Head of caudate nucleus (tissue), 42 donors: ENCODE measurements around the gene TLR5.
"Not testable (repeated sequence)": the region's sequence is repeated elsewhere in the genome, so short reads cannot be mapped to it uniquely, and the experiment has no call there.

Source experiments
- DNase-seq, 42 donors: peaks; one replicate each; pipeline versions ENCODE4 v3.0.0 to v3.0.0-alpha.2; 2020 to 2021; ENCODE audit warnings: mixed read lengths in 7 of 42
- intact Hi-C: fragments of 100-400 bp; cut with DNase I; formaldehyde crosslinking; loops from one replicate; pipeline ENCODE4 v1.15.0; 2022

The TLR5 gene

DNA sequence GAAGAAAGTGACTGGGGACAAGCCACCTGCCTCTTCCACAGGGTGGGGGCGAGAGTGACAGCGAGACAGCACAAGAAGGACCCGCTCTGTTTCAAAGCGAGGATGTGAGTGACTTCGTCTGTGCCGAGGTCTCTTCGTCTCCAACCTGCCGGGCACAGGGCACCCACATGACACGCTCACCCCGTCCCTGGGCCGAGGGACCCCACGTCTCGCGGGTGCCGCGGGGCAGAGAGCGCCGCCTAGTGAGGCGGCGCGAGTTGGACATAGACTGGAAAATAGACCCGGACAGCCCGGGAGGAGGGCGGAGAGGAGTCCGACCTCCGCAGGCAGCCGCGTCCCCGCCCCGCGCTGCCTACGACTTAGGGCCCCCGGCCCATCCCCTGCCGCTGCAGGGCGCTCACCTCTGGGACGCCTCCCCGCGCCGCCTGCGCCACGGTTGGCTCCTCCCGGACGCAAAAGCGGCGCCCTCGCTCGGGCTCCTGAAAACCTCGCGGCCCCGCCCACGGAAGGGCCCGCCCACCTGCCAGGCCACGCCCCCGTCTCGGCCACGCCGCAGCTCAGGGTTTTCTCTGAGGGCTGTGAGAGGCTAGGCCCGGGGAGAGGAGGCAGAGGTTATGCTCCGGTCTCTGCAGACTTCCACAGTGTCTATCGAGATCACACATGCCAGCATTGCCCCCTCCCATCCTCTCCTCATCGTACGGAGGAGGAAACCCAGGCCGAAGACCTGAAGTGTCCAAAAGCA is at the start of gene TLR5:
TLR5 (minus strand) TSS at position 454 of the 742 bp plus-strand sequence. CDS start 30,217 bp downstream, outside the sequence.
- intact Hi-C loops = no loop called here
- DNase-seq = peak; percentile 57 to 89 (median 80)

DNA sequence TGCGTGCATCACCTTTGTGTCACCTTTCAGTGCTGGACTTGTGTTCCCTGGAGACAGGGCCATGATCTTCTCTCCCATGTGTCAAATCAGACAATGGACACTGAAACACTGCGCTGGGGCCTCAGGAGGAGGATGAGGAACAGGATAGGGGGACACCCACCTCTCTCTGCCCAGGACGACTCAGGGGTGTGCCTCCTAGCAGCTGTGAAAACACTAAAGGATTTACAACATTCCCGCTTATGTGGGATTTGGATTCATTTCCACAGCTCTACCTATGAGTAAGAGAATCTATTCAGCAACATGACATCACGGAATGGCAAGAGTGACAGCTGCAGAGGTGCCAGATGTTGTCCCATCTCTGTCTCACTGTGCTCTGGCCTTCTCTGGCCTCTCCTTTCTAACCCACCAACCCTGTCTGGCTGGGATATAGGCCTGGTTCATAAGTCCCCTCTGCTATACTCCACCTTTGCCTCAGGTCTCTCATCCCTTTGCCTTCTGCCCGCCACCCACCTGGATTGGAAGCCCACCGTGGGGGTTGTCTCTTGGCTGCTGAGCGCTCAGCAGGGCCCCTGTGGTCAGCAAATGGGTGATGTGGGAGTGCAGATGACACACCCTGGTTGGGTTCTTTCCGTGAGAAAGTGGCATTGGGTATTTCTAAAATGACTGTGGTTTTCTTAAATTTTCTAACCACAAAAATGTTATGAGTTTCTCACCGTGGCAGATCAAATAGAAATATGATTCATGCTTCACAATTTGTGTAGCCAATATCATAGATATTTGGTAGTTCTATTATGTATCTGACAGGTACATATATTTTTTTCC is 47.1 kb upstream of the TLR5 start:
- intact Hi-C loops = no loop called here
- DNase-seq = no peak

DNA sequence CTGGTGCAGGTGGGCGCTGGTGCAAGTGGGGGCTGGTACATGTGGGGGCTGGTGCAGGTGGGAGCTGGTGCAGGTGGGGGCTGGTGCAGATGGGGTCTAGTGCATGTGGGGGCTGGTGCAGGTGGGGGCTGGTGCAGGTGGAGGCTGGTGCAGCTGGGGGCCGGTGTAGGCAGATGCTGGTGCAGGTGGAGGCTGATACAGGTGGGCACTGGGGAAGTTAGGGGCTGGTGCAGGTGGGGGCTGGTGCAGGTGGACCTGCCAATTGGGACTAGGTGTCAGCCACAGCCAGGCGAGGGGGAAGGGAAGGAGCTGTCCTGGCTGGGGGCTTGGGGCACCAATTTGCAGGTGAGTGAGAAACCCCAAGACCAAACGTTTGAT is 46.5 kb upstream of the TLR5 start:
- DNase-seq = no peak
- intact Hi-C loops = no loop called here

DNA sequence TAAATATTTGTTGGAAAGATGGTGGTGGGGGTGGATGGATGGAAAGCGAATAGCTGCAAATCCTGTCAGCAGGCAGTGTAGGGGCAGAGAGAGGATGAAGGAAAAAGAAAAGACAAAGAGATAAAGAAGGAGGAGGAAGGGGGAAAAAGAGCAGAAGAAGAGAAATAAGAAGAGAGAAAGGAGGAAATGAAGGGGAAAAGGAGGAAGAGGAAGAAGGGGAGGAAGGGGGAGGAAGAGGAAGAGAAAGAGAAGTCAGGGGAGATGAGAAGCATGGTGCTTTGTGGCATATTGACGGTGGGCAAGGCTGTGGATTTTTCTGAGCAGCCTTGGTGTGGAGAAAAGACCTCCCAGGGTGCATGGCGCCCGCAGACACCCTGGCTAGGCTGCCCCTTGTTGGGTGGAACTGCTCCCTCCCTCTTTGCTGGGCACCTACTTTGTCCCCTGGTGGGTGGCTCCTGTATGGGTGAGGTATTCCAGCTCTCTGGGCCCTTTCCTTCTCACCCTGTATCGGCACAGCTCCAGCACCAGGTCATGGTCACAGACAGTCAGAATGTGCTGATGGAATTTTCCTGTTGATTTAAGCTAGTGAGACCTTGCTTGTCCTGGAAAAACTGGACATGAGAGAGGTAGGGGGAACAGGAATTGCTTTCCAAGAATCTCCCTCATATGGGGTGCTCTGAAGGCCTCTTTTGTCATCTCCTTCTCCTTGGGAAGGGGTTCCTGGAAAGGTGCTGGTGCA is 45.7 kb upstream of the TLR5 start:
- no peak for DNase-seq
- intact Hi-C loops = no loop called here

DNA sequence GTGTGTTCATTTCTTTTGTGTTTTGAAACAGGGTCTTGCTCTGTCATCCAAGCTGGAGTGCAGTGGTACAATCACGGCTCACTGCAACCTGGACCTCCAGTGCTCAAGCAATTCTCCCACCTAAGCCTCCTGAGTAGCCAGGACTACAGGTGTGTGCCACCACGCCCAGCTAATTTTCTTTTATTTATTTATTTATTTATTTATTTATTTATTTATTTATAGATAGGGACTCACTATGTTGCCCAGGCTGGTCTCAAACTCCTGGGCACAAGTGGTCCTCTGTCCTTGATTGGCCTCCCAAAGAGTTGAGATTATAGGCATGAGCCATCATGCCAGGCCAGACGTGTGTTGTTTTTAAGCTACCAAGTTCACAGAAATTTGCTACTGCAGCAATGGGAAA is 43.8 kb upstream of the TLR5 start:
- intact Hi-C loops = no loop called here
- DNase-seq = no peak

GRCh38 chr1:223183268-223183862 is 40.3 kb upstream of the TLR5 start:
- DNase-seq = no peak
- intact Hi-C loops = no loop called here

DNA sequence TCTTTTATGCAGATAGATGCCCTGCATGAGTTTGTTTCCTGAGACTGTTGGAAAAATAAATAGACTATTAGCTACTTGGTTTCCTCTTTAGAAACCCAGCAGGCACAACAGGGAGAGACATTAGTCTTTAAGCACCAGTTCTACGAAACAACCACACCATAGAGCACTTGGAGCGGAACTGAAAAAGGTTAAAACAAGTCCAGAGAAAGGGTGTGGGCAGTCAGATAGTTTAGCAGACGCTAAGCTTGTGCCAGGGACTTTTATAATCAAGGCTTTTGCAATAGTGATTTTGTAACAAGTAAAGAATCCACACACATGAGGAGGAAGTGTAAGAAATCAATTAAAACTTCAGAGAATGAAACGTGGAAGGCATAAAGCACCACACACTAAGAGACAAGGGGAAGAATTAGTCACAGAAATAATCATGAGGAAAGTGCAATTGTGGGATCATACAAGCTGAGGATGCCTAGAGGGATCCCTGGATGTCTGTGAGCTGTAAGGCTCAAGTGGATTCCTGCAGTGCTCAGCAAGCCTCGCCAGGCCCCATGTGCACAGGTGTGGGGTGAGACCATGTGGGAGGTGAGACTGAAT is 37.8 kb upstream of the TLR5 start:
- DNase-seq = peak in 7 of 42 donors; percentile 10 to 35 (median 19)
- intact Hi-C loops = no loop called here

DNA sequence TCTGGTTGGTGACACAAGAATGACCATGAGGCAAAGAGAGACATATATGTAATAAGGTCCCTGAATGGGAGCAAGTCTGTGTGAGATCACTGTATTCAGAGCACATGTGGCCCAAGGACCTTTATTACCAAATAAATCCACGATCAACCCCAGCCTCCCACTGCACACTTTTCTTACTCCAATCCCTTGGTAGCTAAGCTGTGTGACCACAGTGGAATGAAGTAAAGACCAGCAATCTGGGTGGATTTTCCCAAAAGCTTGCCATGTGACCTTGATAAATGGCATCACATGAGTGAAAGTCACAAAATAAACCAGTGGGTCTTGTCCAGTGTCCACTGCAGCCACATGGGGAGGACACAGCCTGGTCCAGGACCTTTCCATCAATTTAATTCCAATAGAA is 36.7 kb upstream of the TLR5 start:
- DNase-seq = no peak
- intact Hi-C loops = no loop called here

GRCh38 chr1:223179280-223179679 is 36.2 kb upstream of the TLR5 start:
- DNase-seq = no peak

GRCh38 chr1:223177681-223178080 is 34.6 kb upstream of the TLR5 start:
- DNase-seq = peak in 17 of 42 donors; percentile 5 to 54 (median 22)
- intact Hi-C loops = no loop called here

More at GRCh38 chr1:223179280-223179679, 36.2 kb upstream of the TLR5 start:
- intact Hi-C loops = no loop called here

DNA sequence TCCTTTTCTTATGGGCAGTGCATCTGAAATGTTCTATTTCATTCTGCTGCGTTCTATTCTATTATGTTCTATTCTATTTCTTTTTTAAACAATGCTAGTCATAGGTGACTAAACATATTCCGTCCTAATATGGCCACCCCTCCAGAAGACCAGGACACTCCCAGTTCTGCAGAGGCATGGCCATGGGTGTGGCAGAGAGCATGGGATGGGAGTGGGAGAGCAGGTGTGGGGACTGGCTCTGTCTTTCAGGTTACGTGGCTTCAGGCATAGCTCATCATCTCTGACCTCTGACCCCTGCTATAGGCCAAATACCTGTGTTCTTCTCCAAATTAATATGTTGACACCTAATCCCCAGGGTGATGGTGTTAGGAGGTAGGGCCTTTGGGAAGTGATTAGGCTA is 33.4 kb upstream of the TLR5 start:
- intact Hi-C loops = no loop called here
- DNase-seq = no peak

GRCh38 chr1:223175633-223176032 is 32.6 kb upstream of the TLR5 start:
- peak in 11 of 42 donors; percentile 7 to 50 (median 24) for DNase-seq
- intact Hi-C loops = no loop called here

DNA sequence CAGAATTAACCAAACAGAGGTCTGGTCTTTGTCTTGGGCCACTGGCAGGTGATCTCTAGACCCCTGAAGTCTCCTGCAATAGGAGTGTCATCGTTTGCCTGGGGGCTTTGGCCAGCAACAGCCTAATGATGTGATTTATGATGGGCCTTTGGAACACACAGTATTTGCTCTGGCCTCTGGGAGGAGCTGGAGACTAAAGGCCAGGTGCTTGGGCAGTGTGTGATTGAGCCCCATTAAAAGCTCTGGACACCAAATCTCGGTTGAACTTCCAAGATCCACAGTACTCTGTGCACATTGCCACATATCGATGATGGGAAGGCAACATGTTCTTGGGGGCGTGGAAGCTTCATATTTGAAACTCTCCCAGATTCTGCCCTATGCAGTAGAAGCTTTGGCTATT is 32.0 kb upstream of the TLR5 start:
- DNase-seq = no peak
- intact Hi-C loops = no loop called here

DNA sequence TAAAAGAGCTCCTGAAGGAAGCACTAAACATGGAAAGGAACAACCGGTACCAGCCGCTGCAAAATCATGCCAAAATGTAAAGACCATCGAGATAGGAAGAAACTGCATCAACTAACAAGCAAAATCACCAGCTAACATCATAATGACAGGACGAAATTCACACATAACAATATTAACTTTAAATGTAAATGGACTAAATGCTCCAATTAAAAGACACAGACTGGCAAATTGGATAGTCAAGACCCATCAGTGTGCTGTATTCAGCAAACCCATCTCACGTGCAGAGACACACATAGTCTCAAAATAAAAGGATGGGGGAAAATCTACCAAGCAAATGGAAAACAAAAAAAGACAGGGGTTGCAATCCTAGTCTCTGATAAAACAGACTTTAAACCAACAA is 26.4 kb upstream of the TLR5 start:
- not testable (repeated sequence) for DNase-seq

GRCh38 chr1:223161321-223161720 is 18.3 kb upstream of the TLR5 start:
- intact Hi-C loops = no loop called here

More for the DNA sequence above, 26.4 kb upstream of the TLR5 start:
- intact Hi-C loops = not testable (repeated sequence)

DNA sequence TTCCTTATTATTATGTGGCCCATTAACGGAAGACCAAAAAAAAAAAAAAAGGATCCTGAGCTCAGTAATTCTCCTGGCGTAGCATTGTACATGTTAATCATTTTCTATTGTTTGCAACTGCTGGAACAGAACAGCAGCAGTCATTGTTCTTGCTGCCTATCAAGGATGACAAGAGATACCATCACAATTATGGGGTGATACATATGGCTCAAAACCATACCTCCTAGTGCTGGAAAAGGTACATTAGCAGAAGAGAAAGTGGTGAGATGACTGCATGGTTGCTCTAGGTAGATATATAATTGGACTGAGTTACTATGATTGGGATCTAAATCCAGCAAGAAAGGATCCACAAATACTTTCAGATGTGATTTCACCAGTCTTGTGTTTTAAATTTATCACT is 13.3 kb upstream of the TLR5 start:
- DNase-seq = no peak
- intact Hi-C loops = no loop called here

More at GRCh38 chr1:223161321-223161720, 18.3 kb upstream of the TLR5 start:
- DNase-seq = no peak

GRCh38 chr1:223155153-223155552 is 12.1 kb upstream of the TLR5 start:
- intact Hi-C loops = no loop called here
- DNase-seq = peak in 1 of 42 donors; percentile 15

DNA sequence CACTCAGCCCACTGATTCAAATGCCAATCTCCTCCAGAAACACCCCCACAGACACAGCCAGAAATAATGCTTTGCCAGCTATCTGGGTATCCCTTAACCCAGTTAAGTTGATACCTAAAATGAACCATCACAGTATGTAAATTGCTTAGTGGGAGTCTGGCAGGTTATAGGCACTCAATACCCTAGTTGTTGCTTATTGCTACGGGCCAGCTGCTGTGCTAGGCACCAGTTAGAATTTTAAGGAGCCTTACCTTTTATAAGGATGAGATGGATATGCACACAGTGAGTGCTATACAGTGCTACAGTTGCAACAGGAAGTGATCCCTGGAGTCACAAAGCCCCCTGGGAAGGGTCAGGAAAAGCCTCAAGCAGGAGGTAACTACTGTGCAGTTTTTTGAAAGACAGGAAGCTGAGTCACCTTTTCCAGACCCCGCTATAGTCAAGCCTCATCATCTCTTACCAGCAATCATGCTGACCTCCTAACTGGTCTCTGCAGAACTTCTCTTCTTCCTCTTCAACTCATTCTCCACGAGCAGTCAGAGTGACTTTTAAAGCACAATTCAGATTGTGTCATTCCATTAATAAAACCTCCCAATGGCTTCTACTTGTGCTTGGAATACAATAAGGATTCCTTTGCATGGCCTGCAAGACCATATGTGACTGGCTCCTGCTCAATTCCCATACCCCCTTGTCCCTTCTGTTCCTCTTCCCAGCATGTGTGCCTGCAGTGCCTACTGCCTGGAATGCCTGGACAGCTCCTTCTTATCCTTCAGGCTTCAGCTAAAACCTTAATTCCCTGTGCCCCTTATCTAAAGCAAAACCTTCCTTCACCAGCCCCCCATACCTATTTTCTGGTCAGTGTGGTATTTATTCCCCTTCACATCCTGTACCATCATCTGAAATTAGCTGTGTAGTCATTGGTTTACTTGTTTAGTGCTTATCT is 10.4 kb upstream of the TLR5 start:
- intact Hi-C loops = no loop called here
- DNase-seq = peak in 2 of 42 donors; percentile 32 to 38
